ENCODE results near the gene PACSIN1.

The PACSIN1 gene

DNA sequence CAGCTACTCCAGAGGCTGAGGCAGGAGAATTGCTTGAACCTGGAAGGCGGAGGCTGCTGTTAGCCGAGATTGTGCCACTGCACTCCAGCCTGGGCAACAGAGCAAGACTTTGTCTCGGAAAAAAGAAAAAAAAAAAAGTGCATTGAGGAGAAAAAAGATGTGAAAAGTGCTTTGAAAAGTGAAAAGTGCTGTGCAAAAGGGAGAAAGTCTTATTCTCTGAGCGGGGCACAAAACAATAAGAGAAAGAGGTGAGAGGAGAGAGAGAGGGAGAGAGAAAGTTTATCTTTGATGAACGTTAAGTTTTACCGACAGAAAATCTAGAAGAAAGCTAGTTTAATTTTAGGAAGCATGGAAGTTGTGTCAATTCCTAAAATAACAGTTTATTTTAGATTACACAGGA, 3.9 kb upstream of the PACSIN1 start:
- Histone ChIP-seq H3K4me1 (ENCODE audit: insufficient read depth, poor library complexity, severe bottlenecking) (no peaks in the 10 kb centered on the region), H3K4me3 (ENCODE audit: severe bottlenecking) (no peak overlapping the region), H3K27me3 (ENCODE audit: insufficient read depth, poor library complexity, severe bottlenecking) (no peaks in the 10 kb centered on the region), H3K9me3 (ENCODE audit: severe bottlenecking) (no peaks in the 10 kb centered on the region), H3K36me3 (ENCODE audit: low read depth) (no peaks in the 10 kb centered on the region), H3K27ac (ENCODE audit: poor library complexity, severe bottlenecking) (no peak overlapping the region)
- TF ChIP-seq, protein P1, sequence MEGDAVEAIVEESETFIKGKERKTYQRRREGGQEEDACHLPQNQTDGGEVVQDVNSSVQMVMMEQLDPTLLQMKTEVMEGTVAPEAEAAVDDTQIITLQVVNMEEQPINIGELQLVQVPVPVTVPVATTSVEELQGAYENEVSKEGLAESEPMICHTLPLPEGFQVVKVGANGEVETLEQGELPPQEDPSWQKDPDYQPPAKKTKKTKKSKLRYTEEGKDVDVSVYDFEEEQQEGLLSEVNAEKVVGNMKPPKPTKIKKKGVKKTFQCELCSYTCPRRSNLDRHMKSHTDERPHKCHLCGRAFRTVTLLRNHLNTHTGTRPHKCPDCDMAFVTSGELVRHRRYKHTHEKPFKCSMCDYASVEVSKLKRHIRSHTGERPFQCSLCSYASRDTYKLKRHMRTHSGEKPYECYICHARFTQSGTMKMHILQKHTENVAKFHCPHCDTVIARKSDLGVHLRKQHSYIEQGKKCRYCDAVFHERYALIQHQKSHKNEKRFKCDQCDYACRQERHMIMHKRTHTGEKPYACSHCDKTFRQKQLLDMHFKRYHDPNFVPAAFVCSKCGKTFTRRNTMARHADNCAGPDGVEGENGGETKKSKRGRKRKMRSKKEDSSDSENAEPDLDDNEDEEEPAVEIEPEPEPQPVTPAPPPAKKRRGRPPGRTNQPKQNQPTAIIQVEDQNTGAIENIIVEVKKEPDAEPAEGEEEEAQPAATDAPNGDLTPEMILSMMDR (IDR thresholded peaks at IDR 0.05; ENCODE audit: poor library complexity, severe bottlenecking), result no peak
- no peak for DNase-seq (ENCODE audit: low spot score)
- ATAC-seq (ENCODE audit: low read depth), result no peak

GRCh38 chr6:34462551-34462971, 3.3 kb upstream of the PACSIN1 start:
- no peak for DNase-seq (ENCODE audit: low spot score)
- ATAC-seq (ENCODE audit: low read depth), result peak; percentile 46; the same call in 1 of the 3 replicates
- TF ChIP-seq, protein P1 (IDR thresholded peaks at IDR 0.05; ENCODE audit: poor library complexity, severe bottlenecking), result no peak
- Histone ChIP-seq H3K4me1 (ENCODE audit: insufficient read depth, poor library complexity, severe bottlenecking) (no peaks in the 10 kb centered on the region), H3K9me3 (ENCODE audit: severe bottlenecking) (no peaks in the 10 kb centered on the region), H3K27me3 (ENCODE audit: insufficient read depth, poor library complexity, severe bottlenecking) (no peaks in the 10 kb centered on the region), H3K27ac (ENCODE audit: poor library complexity, severe bottlenecking) (no peak overlapping the region), H3K4me3 (ENCODE audit: severe bottlenecking) (no peak overlapping the region), H3K36me3 (ENCODE audit: low read depth) (no peaks in the 10 kb centered on the region)

DNA sequence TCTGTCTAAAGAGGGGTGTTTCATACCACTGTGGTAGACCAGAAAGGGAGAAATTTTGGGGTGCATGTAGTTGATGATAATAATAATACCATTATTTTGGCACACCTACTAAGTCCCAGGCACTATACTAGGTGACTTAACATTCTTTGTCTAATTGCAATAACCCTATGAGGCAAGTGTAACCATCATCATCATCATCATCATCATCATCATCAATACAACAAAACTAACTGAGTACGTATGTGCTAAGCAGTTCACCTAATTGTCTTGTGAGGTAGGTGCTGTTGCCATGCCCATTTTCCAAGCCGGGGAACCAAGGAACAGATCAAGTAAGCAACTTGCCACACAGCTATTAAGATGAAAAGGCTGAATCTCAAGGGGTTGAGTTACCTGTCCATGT, 2.6 kb upstream of the PACSIN1 start:
- H3K36me3 ChIP-seq (ENCODE audit: low read depth), result no peaks in the 10 kb centered on the region
- no peak overlapping the region for H3K27ac ChIP-seq (ENCODE audit: poor library complexity, severe bottlenecking)
- H3K9me3 ChIP-seq (ENCODE audit: severe bottlenecking), result no peaks in the 10 kb centered on the region
- TF ChIP-seq, protein P1 (IDR thresholded peaks at IDR 0.05; ENCODE audit: poor library complexity, severe bottlenecking), result no peak
- no peak for DNase-seq (ENCODE audit: low spot score)
- H3K4me1 ChIP-seq (ENCODE audit: insufficient read depth, poor library complexity, severe bottlenecking), result no peaks in the 10 kb centered on the region
- no peaks in the 10 kb centered on the region for H3K27me3 ChIP-seq (ENCODE audit: insufficient read depth, poor library complexity, severe bottlenecking)
- ATAC-seq (ENCODE audit: low read depth), result no peak
- H3K4me3 ChIP-seq (ENCODE audit: severe bottlenecking), result no peak overlapping the region

GRCh38 chr6:34463849-34464248, 2.0 kb upstream of the PACSIN1 start:
- no peak overlapping the region for H3K4me3 ChIP-seq (ENCODE audit: severe bottlenecking)
- H3K4me1 ChIP-seq (ENCODE audit: insufficient read depth, poor library complexity, severe bottlenecking), result no peaks in the 10 kb centered on the region
- DNase-seq (ENCODE audit: low spot score) (no peak), ATAC-seq (ENCODE audit: low read depth) (no peak)
- TF ChIP-seq, protein P1 (IDR thresholded peaks at IDR 0.05; ENCODE audit: poor library complexity, severe bottlenecking), result no peak
- H3K27me3 ChIP-seq (ENCODE audit: insufficient read depth, poor library complexity, severe bottlenecking), result no peaks in the 10 kb centered on the region
- no peaks in the 10 kb centered on the region for H3K36me3 ChIP-seq (ENCODE audit: low read depth)
- H3K9me3 ChIP-seq (ENCODE audit: severe bottlenecking), result no peaks in the 10 kb centered on the region
- H3K27ac ChIP-seq (ENCODE audit: poor library complexity, severe bottlenecking), result no peak overlapping the region

- Histone ChIP-seq H3K27me3 (ENCODE audit: insufficient read depth, poor library complexity, severe bottlenecking) (no peaks in the 10 kb centered on the region), H3K36me3 (ENCODE audit: low read depth) (no peaks in the 10 kb centered on the region), H3K9me3 (ENCODE audit: severe bottlenecking) (no peaks in the 10 kb centered on the region), H3K4me1 (ENCODE audit: insufficient read depth, poor library complexity, severe bottlenecking) (no peaks in the 10 kb centered on the region), H3K27ac (ENCODE audit: poor library complexity, severe bottlenecking) (no peak overlapping the region), H3K4me3 (ENCODE audit: severe bottlenecking) (peak overlapping the region; percentile 27)
- ATAC-seq (ENCODE audit: low read depth), result no peak
- no peak for DNase-seq (ENCODE audit: low spot score)
- TF ChIP-seq, protein P1 (IDR thresholded peaks at IDR 0.05; ENCODE audit: poor library complexity, severe bottlenecking), result no peak
Observed at GRCh38 chr6:34466242-34467185, 638 bp downstream of the PACSIN1 start.

Data from RWPE2 (cell line).